Measurements from ENCODE around the gene CACNA1I. TPM values are rescaled to one million over a fixed set of nuclear protein-coding genes. Genes with fewer than 3 reads are reported as not detected.

Gene CACNA1I
- total RNA-seq, 3 donors from 2014 or later, result 0.05 to 0.14 (median 0.08) TPM

DNA sequence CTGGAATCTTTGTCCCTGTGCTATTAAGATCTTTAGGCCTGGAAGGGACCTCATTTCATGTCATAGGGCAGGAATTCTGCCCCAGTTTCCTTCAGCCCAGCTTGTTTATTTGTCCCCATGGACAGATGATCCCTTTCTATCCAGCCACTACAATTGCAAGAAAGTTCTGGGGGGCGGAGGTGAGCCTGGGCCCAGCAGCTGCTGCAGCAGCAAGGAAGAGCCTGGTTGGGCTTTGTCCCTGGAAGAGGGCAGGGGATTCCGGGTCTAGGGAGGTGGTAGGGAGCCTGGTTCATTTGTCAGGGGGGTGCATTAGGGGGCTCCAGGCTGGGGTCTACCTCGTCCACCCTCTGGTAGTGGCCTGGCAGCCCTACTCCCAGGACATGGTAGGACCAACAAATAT lies 16.4 kb upstream of the CACNA1I start:
- H3K4me1 Mint-ChIP-seq (ENCODE audit: low read depth), result peaks cover 6% of the 10 kb centered on the region
- H3K36me3 Mint-ChIP-seq (ENCODE audit: insufficient read depth), result no peaks in the 10 kb centered on the region
- DNase-seq, result no peak
- no peak overlapping the region for H3K4me3 Mint-ChIP-seq
- no peak for ATAC-seq
- peaks cover 46% of the 10 kb centered on the region for H3K27me3 Mint-ChIP-seq (ENCODE audit: low read depth)
- H3K9me3 Mint-ChIP-seq, result no peaks in the 10 kb centered on the region

DNA sequence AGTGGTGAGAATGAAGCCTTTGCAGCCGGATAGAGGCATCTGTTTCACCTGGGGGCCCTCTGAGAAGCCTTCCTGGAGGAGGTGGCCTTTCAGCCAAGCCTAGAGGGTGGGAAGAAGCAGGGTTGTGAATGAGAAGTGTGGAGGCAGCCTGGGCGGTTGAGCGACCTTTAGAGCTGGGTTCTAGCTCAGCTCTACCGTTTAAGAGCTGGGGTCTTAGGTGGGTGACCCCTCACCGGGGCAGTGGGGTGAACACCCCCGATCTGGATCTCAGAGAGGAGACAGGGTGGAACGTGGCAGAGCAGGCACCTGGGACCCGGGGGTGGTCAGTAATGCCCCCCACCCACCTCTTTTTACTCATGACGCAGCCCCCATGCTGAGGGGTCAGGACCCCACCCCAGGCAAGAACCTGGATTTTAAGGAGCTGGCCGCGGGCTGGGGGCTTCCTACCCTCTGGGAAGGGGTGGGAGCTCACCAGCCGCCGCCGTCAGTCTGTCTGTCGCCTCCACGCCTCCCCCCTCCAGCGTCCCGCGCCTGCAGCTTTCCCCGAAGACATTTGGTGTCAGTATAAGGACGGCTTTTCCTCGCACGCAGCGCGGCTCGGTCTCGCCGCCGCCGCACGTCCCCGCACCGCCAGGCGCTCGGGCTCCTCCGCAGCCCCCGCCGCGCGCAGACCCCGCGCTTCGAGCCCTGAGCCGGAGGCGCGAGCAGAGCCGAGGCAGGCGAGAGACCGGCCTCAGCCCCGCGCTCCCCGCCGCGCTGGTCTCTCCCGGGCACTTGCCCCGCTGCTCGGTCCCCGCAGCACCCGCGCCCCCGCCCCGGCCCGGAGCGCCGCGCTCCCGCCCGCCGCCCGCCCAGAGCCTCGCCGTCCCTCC lies 13.3 kb upstream of the CACNA1I start:
- Mint-ChIP-seq H3K27me3 (ENCODE audit: low read depth) (peaks cover 44% of the 10 kb centered on the region), H3K4me1 (ENCODE audit: low read depth) (peaks cover 6% of the 10 kb centered on the region), H3K36me3 (ENCODE audit: insufficient read depth) (no peaks in the 10 kb centered on the region), H3K9me3 (no peaks in the 10 kb centered on the region), H3K4me3 (peak overlapping the region; percentile 49)
- peak; percentile 81 to 83 for ATAC-seq
- DNase-seq, result peak; percentile 44

DNA sequence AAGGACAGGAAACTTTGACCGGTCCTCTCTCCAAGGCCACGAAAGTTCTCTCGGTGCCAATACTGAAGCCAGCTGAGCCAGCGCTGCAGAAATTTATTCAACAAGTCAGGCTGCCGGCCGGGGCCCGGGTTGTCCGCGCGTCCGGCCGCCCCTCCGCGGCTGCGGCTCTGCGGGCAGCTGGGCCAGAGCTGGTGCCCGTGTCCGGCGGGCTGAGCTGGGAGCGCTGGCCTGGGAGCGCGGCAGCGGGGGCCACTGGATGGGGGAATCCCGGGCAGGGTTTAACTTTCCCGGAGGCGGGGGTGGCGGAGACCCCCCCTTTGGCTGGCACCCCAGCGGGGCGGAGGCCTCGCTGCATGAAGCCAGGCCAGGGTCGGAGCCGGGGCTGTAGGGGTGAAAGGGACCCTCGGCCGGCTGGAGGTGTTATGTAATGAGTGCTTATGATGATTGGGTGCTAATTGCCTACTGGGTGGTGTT lies 12.3 kb upstream of the CACNA1I start:
- Mint-ChIP-seq H3K36me3 (ENCODE audit: insufficient read depth) (no peaks in the 10 kb centered on the region), H3K27me3 (ENCODE audit: low read depth) (peaks cover 44% of the 10 kb centered on the region), H3K4me1 (ENCODE audit: low read depth) (peaks cover 6% of the 10 kb centered on the region), H3K4me3 (peak overlapping the region; percentile 42), H3K9me3 (no peaks in the 10 kb centered on the region)
- no peak for DNase-seq
- ATAC-seq, result no peak

DNA sequence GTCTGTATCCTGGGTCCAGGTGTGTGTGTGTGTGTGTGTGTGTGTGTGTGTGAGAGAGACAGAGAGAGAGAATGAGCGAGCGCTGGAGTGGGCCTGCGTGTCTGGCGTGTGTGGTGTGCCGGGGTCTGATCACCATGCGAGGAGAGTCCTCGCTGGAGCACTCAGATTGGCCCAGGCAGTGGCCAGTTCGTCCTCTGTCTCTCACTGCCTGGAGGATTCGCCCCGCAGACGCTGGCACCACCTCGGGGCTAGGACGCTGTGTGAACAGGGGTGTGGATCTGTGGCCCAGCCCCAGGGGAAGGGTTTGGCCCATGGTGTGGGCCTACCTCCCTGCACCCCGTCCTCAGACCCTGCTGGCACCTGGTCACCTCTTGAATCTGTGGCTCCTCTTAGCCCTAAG lies 11.6 kb upstream of the CACNA1I start:
- Mint-ChIP-seq H3K27me3 (ENCODE audit: low read depth) (peaks cover 44% of the 10 kb centered on the region), H3K36me3 (ENCODE audit: insufficient read depth) (no peaks in the 10 kb centered on the region), H3K4me3 (no peak overlapping the region)

DNA sequence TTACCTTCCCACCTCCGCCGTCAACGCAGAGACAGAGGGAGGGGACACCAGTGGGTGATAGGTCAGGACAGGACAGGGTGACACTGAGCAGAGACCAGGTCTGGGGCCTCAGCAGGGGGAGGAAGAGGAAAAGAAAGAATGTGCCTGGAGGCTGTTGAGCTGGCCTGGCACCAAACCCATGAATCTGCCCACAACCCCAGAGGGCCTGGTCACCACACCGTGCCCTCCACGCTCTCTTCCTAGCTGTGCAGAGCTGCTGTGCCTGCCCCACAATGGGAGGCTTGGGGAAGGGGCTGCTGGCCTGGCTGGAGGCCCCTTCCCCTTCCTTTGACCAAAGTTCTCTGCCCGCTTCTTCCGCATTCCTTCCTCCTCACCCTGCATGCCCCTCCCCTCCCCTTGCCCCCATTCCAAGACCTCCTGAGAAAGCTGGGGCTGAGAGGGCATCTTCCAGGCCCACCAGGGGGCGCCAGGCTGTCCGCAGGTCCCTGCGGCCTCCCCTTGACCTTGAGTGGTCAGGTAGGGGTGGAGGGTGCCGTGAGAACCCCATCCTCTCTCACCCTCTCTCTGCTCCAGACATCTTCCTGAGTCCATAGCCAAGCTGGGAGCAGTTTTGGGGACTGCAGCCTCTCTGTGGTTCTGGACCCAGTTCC lies 11.0 kb upstream of the CACNA1I start:
- peaks cover 6% of the 10 kb centered on the region for H3K4me1 Mint-ChIP-seq (ENCODE audit: low read depth)
- no peak overlapping the region for H3K4me3 Mint-ChIP-seq
- H3K36me3 Mint-ChIP-seq (ENCODE audit: insufficient read depth), result no peaks in the 10 kb centered on the region
- no peak for DNase-seq
- no peak for ATAC-seq
- H3K27me3 Mint-ChIP-seq (ENCODE audit: low read depth), result peaks cover 38% of the 10 kb centered on the region
- no peaks in the 10 kb centered on the region for H3K9me3 Mint-ChIP-seq

More for the DNA sequence above, 11.6 kb upstream of the CACNA1I start:
- ATAC-seq (no peak), DNase-seq (no peak)
- H3K4me1 Mint-ChIP-seq (ENCODE audit: low read depth), result peaks cover 6% of the 10 kb centered on the region
- no peaks in the 10 kb centered on the region for H3K9me3 Mint-ChIP-seq

GRCh38 chr22:39560127-39560526 lies 10.4 kb upstream of the CACNA1I start:
- no peaks in the 10 kb centered on the region for H3K9me3 Mint-ChIP-seq
- peak overlapping the region; percentile 5 for H3K4me3 Mint-ChIP-seq
- peaks cover 6% of the 10 kb centered on the region for H3K4me1 Mint-ChIP-seq (ENCODE audit: low read depth)
- peaks cover 38% of the 10 kb centered on the region for H3K27me3 Mint-ChIP-seq (ENCODE audit: low read depth)
- no peak for DNase-seq
- no peaks in the 10 kb centered on the region for H3K36me3 Mint-ChIP-seq (ENCODE audit: insufficient read depth)
- ATAC-seq, result no peak

DNA sequence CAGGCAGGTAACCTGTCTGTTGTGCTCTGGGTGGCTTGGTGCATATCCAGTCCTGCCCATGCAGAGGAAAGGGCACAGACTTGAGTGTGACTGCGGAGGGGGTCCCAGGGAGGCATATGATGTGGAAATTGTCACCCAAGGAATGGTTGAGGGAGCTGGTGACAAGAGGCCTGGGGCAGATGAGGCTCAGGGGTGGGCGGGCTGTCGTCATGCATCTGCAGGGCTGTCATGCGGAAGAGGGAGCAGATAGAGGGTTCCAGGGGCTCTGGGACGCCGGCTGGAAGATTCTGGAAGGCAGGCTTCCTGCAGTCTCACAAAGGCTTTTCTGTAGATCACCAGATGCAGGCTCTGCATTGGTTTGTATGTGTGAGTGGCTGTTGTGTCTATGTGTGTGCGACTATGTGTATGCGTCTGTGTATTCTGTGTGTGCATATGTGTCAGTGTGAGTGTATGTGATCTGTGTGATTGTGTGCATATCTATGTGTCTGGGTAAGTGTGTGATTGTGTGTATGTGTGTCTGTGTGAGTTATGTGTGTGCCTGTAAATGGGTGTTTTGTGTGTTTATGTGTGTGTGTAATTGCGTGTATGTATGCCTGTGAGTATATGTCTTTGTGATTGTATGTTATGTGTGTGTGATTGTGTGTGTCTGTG lies 7.6 kb upstream of the CACNA1I start:
- no peaks in the 10 kb centered on the region for H3K36me3 Mint-ChIP-seq (ENCODE audit: insufficient read depth)
- no peak for ATAC-seq
- no peaks in the 10 kb centered on the region for H3K9me3 Mint-ChIP-seq
- H3K27me3 Mint-ChIP-seq (ENCODE audit: low read depth), result peaks cover 17% of the 10 kb centered on the region
- DNase-seq, result no peak
- no peak overlapping the region for H3K4me3 Mint-ChIP-seq
- H3K4me1 Mint-ChIP-seq (ENCODE audit: low read depth), result peaks cover 15% of the 10 kb centered on the region

GRCh38 chr22:39563571-39564428 lies 6.8 kb upstream of the CACNA1I start:
- ATAC-seq, result no peak
- Mint-ChIP-seq H3K4me3 (no peak overlapping the region), H3K9me3 (no peaks in the 10 kb centered on the region), H3K27me3 (ENCODE audit: low read depth) (peaks cover 13% of the 10 kb centered on the region), H3K36me3 (ENCODE audit: insufficient read depth) (no peaks in the 10 kb centered on the region), H3K4me1 (ENCODE audit: low read depth) (peaks cover 18% of the 10 kb centered on the region)
- no peak for DNase-seq

GRCh38 chr22:39565414-39565944 lies 5.1 kb upstream of the CACNA1I start:
- peaks cover 3% of the 10 kb centered on the region for H3K27me3 Mint-ChIP-seq (ENCODE audit: low read depth)
- ATAC-seq (no peak), DNase-seq (no peak)
- H3K4me3 Mint-ChIP-seq, result no peak overlapping the region
- no peaks in the 10 kb centered on the region for H3K36me3 Mint-ChIP-seq (ENCODE audit: insufficient read depth)
- H3K9me3 Mint-ChIP-seq, result no peaks in the 10 kb centered on the region
- peaks cover 18% of the 10 kb centered on the region for H3K4me1 Mint-ChIP-seq (ENCODE audit: low read depth)

DNA sequence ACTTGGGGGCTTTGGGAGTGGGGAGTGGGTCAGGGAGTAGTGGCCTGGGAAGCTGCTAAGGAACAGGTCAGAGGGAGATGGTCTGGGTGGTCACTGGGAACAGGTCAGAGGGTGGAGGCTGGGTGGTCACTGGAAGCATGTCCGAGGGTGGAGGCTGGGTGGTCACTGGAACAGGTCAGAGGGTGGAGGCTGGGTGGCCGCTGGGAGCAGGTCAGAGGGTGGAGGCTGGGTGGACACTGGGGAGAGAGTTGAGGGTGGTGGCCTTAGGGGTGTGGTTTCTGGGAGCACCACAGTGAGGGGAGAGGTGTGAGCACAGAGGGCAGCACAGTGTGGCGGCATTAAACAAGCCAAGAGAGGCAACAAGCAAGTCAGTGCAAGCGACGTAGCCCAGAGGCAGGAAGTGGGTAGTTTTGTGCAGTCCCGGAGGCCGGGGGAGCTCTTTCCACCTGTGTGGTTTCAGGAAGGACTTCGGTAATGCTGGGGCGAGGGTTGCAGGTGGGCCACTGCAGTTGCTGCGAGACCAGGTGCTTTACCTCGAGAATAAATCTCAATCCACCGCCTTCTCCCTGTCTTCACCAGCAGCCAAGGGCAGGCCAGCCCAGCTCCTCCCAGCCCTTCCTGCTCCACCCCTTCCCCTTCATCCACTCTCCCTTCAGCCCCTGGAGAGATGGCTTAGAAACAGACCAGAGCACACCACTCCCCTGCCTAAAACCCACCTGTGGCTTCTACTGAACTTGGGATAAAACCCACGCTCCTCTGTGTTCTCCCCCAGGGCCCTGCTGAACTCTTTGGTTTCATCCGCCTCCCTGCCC lies 3.2 kb upstream of the CACNA1I start:
- ATAC-seq (peak; percentile 74 to 78), DNase-seq (peak; percentile 28)
- Mint-ChIP-seq H3K4me3 (no peak overlapping the region), H3K9me3 (no peaks in the 10 kb centered on the region), H3K4me1 (ENCODE audit: low read depth) (peaks cover 18% of the 10 kb centered on the region), H3K27me3 (ENCODE audit: low read depth) (no peaks in the 10 kb centered on the region), H3K36me3 (ENCODE audit: insufficient read depth) (no peaks in the 10 kb centered on the region)

GRCh38 chr22:39568278-39568981 lies 2.1 kb upstream of the CACNA1I start:
- Mint-ChIP-seq H3K36me3 (ENCODE audit: insufficient read depth) (no peaks in the 10 kb centered on the region), H3K27me3 (ENCODE audit: low read depth) (no peaks in the 10 kb centered on the region), H3K9me3 (no peaks in the 10 kb centered on the region), H3K4me3 (no peak overlapping the region), H3K4me1 (ENCODE audit: low read depth) (peaks cover 18% of the 10 kb centered on the region)
- DNase-seq (no peak), ATAC-seq (no peak)

DNA sequence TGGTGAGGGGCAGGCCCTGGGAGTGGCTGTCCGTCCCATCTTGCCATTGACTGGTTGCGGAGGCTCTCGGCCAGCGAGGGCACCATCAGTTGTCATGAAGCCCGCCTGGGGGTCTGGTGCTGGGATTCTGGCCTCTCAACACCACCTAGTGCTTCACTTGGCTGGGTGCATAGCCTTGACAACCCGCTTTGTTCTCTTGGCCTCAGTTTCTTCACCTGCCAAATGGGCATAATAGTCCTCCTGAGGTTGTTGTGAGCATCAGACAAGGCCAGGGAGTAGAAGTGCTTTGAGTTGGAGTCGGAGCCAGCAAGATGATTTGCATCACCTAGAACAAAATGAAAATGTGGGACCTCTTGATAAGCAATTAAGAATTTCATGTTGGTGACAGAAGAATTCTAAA lies 1.5 kb upstream of the CACNA1I start:
- Mint-ChIP-seq H3K36me3 (ENCODE audit: insufficient read depth) (no peaks in the 10 kb centered on the region), H3K4me3 (no peak overlapping the region), H3K4me1 (ENCODE audit: low read depth) (peaks cover 18% of the 10 kb centered on the region), H3K27me3 (ENCODE audit: low read depth) (no peaks in the 10 kb centered on the region), H3K9me3 (no peaks in the 10 kb centered on the region)
- no peak for DNase-seq
- ATAC-seq, result no peak
